IPS DF 19.7 (cell line): Measurements from ENCODE around the gene SMG6.
A peak's percentile ranks its signal among the peaks of the same experiment; 100 is the strongest.
"Not testable (repeated sequence)": the region's sequence is repeated elsewhere in the genome, so short reads cannot be mapped to it uniquely, and the experiment has no call there.

Source experiments
- DNase-seq: peaks from one replicate; pipeline ENCODE4 v3.0.0-alpha.2; 2013; ENCODE audit warnings: low read depth, low spot score

Gene SMG6

GRCh38 chr17:2028234-2028614 is 275.4 kb downstream of the SMG6 start:
- DNase-seq = no peak

- DNase-seq = no peak
These were observed 275.9 kb downstream of the SMG6 start for GRCh38 chr17:2027528-2028233.

GRCh38 chr17:2025622-2026309 is 277.8 kb downstream of the SMG6 start:
- DNase-seq = no peak

GRCh38 chr17:2025220-2025621 is 278.4 kb downstream of the SMG6 start, which contains the start of gene RTN4RL1:
TSS of gene RTN4RL1 (minus strand) at chr17:2025334. CDS start at chr17:2024865, 469 bp downstream.
- no peak for DNase-seq

- DNase-seq = no peak
These were observed 278.9 kb downstream of the SMG6 start for GRCh38 chr17:2024572-2025219.

GRCh38 chr17:2023692-2024571 is 279.7 kb downstream of the SMG6 start:
- peak; percentile 67 for DNase-seq

- no peak for DNase-seq
These were observed 280.3 kb downstream of the SMG6 start for GRCh38 chr17:2023256-2023655.

- no peak for DNase-seq
These were observed 280.8 kb downstream of the SMG6 start for GRCh38 chr17:2022647-2023240.

- DNase-seq = no peak
These were observed 282.9 kb downstream of the SMG6 start for GRCh38 chr17:2020721-2021120.

- DNase-seq = no peak
These were observed 283.9 kb downstream of the SMG6 start for GRCh38 chr17:2019723-2020122.

GRCh38 chr17:2018716-2019510 is 284.7 kb downstream of the SMG6 start:
- DNase-seq = no peak

- no peak for DNase-seq
These were observed 286.2 kb downstream of the SMG6 start for GRCh38 chr17:2017274-2017941.

- DNase-seq = no peak
These were observed 287.1 kb downstream of the SMG6 start for GRCh38 chr17:2016494-2016893.

- DNase-seq = no peak
These were observed 288.3 kb downstream of the SMG6 start for GRCh38 chr17:2015314-2015713.

GRCh38 chr17:2013994-2014317 is 289.6 kb downstream of the SMG6 start:
- DNase-seq = no peak

- DNase-seq = not testable (repeated sequence)
These were observed 290.2 kb downstream of the SMG6 start for GRCh38 chr17:2013220-2013993.

GRCh38 chr17:2012499-2012898 is 291.1 kb downstream of the SMG6 start:
- DNase-seq = no peak

- DNase-seq = no peak
These were observed 291.9 kb downstream of the SMG6 start for GRCh38 chr17:2011411-2012371.
